Measurements from ENCODE around the gene SMARCAD1.
"Not testable (repeated sequence)": the region's sequence is repeated elsewhere in the genome, so short reads cannot be mapped to it uniquely, and the experiment has no call there.

Gene SMARCAD1

GRCh38 chr4:94305466-94306225 lies 98.0 kb downstream of the SMARCAD1 start:
- Histone ChIP-seq H3K4me1 (ENCODE audit: control insufficient read depth in 1 of 2, insufficient read depth in 1 of 2, low read depth in 1 of 2, low read length in 1 of 2) (no peaks in the 10 kb centered on the region), H3K4me3 (ENCODE audit: low read depth in 1 of 2, low read length in 1 of 2) (no peak overlapping the region), H3K27me3 (no peaks in the 10 kb centered on the region), H3K27ac (no peak overlapping the region), H3K36me3 (no peaks in the 10 kb centered on the region), H3K9me3 (no peaks in the 10 kb centered on the region)
- TF ChIP-seq, protein P1, sequence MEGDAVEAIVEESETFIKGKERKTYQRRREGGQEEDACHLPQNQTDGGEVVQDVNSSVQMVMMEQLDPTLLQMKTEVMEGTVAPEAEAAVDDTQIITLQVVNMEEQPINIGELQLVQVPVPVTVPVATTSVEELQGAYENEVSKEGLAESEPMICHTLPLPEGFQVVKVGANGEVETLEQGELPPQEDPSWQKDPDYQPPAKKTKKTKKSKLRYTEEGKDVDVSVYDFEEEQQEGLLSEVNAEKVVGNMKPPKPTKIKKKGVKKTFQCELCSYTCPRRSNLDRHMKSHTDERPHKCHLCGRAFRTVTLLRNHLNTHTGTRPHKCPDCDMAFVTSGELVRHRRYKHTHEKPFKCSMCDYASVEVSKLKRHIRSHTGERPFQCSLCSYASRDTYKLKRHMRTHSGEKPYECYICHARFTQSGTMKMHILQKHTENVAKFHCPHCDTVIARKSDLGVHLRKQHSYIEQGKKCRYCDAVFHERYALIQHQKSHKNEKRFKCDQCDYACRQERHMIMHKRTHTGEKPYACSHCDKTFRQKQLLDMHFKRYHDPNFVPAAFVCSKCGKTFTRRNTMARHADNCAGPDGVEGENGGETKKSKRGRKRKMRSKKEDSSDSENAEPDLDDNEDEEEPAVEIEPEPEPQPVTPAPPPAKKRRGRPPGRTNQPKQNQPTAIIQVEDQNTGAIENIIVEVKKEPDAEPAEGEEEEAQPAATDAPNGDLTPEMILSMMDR (IDR thresholded peaks at IDR 0.05), result no peak

DNA sequence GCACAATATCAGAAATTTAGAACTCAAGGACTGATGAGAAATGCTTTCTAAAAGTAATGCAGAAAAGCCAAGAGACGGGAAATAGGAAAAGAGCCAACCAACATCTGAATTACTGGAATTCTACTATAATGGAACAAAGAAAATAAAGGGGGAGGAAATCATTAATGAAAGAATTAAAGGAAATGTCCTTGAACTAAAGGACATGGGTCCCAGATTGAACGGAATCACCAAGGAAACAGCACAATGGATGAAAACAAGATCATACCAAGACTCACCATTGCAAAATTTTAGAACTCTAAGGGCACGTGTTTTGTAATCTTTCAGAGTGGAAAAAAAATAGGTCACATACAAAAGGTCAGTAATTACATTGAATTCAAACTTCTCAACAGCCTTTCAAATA lies 99.0 kb downstream of the SMARCAD1 start:
- TF ChIP-seq, protein P1 (IDR thresholded peaks at IDR 0.05), result no peak
- Histone ChIP-seq H3K9me3 (no peaks in the 10 kb centered on the region), H3K4me3 (ENCODE audit: low read depth in 1 of 2, low read length in 1 of 2) (no peak overlapping the region), H3K27me3 (no peaks in the 10 kb centered on the region), H3K4me1 (ENCODE audit: control insufficient read depth in 1 of 2, insufficient read depth in 1 of 2, low read depth in 1 of 2, low read length in 1 of 2) (no peaks in the 10 kb centered on the region), H3K27ac (no peak overlapping the region), H3K36me3 (no peaks in the 10 kb centered on the region)

DNA sequence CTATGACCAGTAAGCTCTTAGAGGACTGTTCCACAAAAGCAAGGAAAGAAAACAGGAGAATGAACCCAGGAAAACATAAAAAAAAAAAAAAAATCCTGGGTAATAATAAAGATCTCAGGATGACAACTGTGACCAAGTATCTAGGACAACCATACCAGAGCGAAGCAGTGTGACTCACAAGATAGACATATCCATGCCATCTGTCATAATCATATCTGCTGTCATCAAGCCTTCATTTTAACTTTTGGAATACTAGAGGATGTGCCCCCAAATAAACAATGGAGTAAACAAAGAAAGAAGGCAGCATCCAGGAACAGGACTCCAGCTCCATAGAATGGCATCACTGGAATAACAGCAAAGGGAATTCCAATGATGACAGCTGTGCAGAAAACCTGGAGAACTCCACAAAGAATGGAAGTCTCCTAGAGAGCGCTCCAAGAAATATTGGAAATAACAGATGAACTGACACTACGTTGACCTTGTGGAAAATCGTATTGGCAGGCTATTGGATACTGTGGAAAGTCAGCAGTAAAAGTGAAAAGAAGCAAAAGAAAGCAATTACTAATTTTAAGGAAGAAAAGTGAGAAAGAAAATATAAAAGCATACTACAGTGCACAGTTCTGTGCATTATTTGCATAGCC lies 99.7 kb downstream of the SMARCAD1 start:
- Histone ChIP-seq H3K4me1 (ENCODE audit: control insufficient read depth in 1 of 2, insufficient read depth in 1 of 2, low read depth in 1 of 2, low read length in 1 of 2) (no peaks in the 10 kb centered on the region), H3K36me3 (no peaks in the 10 kb centered on the region), H3K4me3 (ENCODE audit: low read depth in 1 of 2, low read length in 1 of 2) (no peak overlapping the region), H3K27ac (no peak overlapping the region), H3K9me3 (no peaks in the 10 kb centered on the region), H3K27me3 (no peaks in the 10 kb centered on the region)
- TF ChIP-seq, protein P1 (IDR thresholded peaks at IDR 0.05), result no peak

GRCh38 chr4:94319927-94320326 lies 112.3 kb downstream of the SMARCAD1 start:
- not testable (repeated sequence) for H3K4me3 ChIP-seq (ENCODE audit: low read depth in 1 of 2, low read length in 1 of 2); H3K27ac ChIP-seq; H3K4me1 ChIP-seq (ENCODE audit: control insufficient read depth in 1 of 2, insufficient read depth in 1 of 2, low read depth in 1 of 2, low read length in 1 of 2)

GRCh38 chr4:94325835-94326234 lies 118.2 kb downstream of the SMARCAD1 start:
- no peaks in the 10 kb centered on the region for H3K4me1 ChIP-seq (ENCODE audit: control insufficient read depth in 1 of 2, insufficient read depth in 1 of 2, low read depth in 1 of 2, low read length in 1 of 2)
- TF ChIP-seq, protein P1 (IDR thresholded peaks at IDR 0.05), result no peak
- H3K9me3 ChIP-seq, result no peaks in the 10 kb centered on the region
- no peak overlapping the region for H3K4me3 ChIP-seq (ENCODE audit: low read depth in 1 of 2, low read length in 1 of 2)
- H3K27ac ChIP-seq, result no peak overlapping the region
- H3K27me3 ChIP-seq, result no peaks in the 10 kb centered on the region
- H3K36me3 ChIP-seq, result no peaks in the 10 kb centered on the region

More at GRCh38 chr4:94319927-94320326, 112.3 kb downstream of the SMARCAD1 start:
- not testable (repeated sequence) for H3K9me3 ChIP-seq, H3K27me3 ChIP-seq, H3K36me3 ChIP-seq

DNA sequence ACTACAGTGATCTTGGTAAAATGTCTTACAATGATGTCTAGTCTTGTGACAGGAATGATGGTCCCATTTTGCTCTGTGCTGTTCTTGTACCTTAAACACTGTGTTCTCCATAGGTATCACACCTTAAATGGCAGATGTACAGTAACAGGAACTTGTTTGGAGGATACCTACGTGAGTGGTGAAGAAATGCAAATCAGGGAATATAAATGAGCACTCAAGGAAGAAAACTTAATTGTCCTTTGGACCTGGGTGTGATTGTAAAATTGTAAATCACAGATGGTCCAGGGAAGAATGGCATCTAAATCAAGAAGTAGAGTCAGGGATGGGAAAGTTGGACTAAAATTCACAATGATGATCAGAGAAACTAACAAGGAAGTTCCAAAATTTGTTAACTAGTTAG lies 122.3 kb downstream of the SMARCAD1 start:
- Histone ChIP-seq H3K27me3 (no peaks in the 10 kb centered on the region), H3K36me3 (no peaks in the 10 kb centered on the region), H3K4me3 (ENCODE audit: low read depth in 1 of 2, low read length in 1 of 2) (no peak overlapping the region), H3K4me1 (ENCODE audit: control insufficient read depth in 1 of 2, insufficient read depth in 1 of 2, low read depth in 1 of 2, low read length in 1 of 2) (no peaks in the 10 kb centered on the region), H3K27ac (no peak overlapping the region), H3K9me3 (no peaks in the 10 kb centered on the region)
- TF ChIP-seq, protein P1 (IDR thresholded peaks at IDR 0.05), result no peak

Measured in neutrophil (primary cell).